ENCODE measurements around the gene GRID2. TPM values are rescaled to one million over a fixed set of nuclear protein-coding genes. Genes with fewer than 3 reads are reported as not detected.

GRID2 gene
- total and polyA plus RNA-seq, 10 of the 15 experiments (the other 5 are each of a cell fraction or from before 2014, with no cell fraction given): not detected

GRCh38 chr4:92654084-92654483 is 350.3 kb downstream of the GRID2 start (continued):
- TF ChIP-seq, protein P1, sequence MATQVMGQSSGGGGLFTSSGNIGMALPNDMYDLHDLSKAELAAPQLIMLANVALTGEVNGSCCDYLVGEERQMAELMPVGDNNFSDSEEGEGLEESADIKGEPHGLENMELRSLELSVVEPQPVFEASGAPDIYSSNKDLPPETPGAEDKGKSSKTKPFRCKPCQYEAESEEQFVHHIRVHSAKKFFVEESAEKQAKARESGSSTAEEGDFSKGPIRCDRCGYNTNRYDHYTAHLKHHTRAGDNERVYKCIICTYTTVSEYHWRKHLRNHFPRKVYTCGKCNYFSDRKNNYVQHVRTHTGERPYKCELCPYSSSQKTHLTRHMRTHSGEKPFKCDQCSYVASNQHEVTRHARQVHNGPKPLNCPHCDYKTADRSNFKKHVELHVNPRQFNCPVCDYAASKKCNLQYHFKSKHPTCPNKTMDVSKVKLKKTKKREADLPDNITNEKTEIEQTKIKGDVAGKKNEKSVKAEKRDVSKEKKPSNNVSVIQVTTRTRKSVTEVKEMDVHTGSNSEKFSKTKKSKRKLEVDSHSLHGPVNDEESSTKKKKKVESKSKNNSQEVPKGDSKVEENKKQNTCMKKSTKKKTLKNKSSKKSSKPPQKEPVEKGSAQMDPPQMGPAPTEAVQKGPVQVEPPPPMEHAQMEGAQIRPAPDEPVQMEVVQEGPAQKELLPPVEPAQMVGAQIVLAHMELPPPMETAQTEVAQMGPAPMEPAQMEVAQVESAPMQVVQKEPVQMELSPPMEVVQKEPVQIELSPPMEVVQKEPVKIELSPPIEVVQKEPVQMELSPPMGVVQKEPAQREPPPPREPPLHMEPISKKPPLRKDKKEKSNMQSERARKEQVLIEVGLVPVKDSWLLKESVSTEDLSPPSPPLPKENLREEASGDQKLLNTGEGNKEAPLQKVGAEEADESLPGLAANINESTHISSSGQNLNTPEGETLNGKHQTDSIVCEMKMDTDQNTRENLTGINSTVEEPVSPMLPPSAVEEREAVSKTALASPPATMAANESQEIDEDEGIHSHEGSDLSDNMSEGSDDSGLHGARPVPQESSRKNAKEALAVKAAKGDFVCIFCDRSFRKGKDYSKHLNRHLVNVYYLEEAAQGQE (IDR thresholded peaks at IDR 0.05; ENCODE audit: low read depth, low read length): no peak
- TF ChIP-seq MTA2 (IDR thresholded peaks at IDR 0.05; ENCODE audit: low read depth): no peak

DNA sequence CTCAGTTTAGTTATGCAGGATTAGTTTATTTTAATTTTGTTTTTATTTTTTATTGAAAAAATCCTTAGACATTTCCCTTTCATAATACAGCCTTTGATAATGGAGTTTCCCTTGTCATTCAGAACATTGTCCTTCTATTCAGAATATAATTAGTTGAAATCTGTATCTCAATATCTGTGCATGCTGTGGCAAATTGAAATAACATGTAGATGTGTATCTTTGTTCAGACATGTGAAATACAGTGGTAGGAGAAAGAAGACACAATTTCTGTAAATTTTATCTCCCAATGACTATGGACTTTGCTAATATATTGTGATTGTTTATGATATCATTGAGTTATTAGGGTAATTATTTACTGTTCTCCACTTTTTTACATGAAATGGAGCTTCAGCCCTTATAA is 353.9 kb downstream of the GRID2 start:
- POLR2A ChIA-PET: no interaction called here
- no peak overlapping the region for H3K27ac ChIP-seq (ENCODE audit: control insufficient read depth, insufficient read depth)
- no peak overlapping the region for H2AFZ ChIP-seq (ENCODE audit: control insufficient read depth, low read depth, low read length)
- no peaks in the 10 kb centered on the region for H3K36me3 ChIP-seq (ENCODE audit: control insufficient read depth in 2 of 2, insufficient read depth in 2 of 2, low read length in 1 of 2)
- no peaks in the 10 kb centered on the region for H4K20me1 ChIP-seq (ENCODE audit: control insufficient read depth, insufficient read depth)
- SMC1A ChIA-PET (ENCODE audit: uncharacterized antibody, unreplicated experiment): interaction anchor here (1.2 kb wide), 1 partner anchor 9 kb away, joined by 3 read pairs; no protein-coding TSS in a partner anchor
- in situ Hi-C loops (cut with MboI): no loop called here
- TF ChIP-seq CBX5 (IDR thresholded peaks at IDR 0.05; ENCODE audit: low read depth) (no peak), RCOR1 (conservative IDR thresholded peaks at IDR 0.05; ENCODE audit: low read depth, low read length) (no peak), NBN (IDR thresholded peaks at IDR 0.05) (no peak)
- H3K79me2 ChIP-seq (ENCODE audit: control insufficient read depth, insufficient read depth, low read length): no peaks in the 10 kb centered on the region
- H3K4me1 ChIP-seq (ENCODE audit: control insufficient read depth, insufficient read depth, low read length): no peaks in the 10 kb centered on the region
- no peak overlapping the region for H3K9ac ChIP-seq (ENCODE audit: control insufficient read depth, insufficient read depth, low read length)
- no peak overlapping the region for H3K4me2 ChIP-seq (ENCODE audit: control insufficient read depth, insufficient read depth)
- DNase-seq (ENCODE audit: low read depth, low spot score) (no peak), FAIRE-seq (no peak), ATAC-seq (no peak)
- H3K27me3 ChIP-seq (replicated peaks in 1 of 2; ENCODE audit: control insufficient read depth in 2 of 2, insufficient read depth in 2 of 2, low read length in 1 of 2): no peaks in the 10 kb centered on the region
- H3K4me3 ChIP-seq: no peak overlapping the region
- no peaks in the 10 kb centered on the region for H3K9me3 ChIP-seq (replicated peaks; ENCODE audit: control insufficient read depth, insufficient read depth, low read length)
- BruUV-seq (replicated peaks): no TSS peak
- intact Hi-C loops (cut with micrococcal nuclease; ENCODE audit: unreplicated experiment): no loop called here
- RAD21 ChIA-PET (ENCODE audit: unreplicated experiment): no interaction called here
- CTCF ChIA-PET: no interaction called here

All from GM12878 (cell line).